ENCODE measurements around the gene NYAP1.

The NYAP1 gene

DNA sequence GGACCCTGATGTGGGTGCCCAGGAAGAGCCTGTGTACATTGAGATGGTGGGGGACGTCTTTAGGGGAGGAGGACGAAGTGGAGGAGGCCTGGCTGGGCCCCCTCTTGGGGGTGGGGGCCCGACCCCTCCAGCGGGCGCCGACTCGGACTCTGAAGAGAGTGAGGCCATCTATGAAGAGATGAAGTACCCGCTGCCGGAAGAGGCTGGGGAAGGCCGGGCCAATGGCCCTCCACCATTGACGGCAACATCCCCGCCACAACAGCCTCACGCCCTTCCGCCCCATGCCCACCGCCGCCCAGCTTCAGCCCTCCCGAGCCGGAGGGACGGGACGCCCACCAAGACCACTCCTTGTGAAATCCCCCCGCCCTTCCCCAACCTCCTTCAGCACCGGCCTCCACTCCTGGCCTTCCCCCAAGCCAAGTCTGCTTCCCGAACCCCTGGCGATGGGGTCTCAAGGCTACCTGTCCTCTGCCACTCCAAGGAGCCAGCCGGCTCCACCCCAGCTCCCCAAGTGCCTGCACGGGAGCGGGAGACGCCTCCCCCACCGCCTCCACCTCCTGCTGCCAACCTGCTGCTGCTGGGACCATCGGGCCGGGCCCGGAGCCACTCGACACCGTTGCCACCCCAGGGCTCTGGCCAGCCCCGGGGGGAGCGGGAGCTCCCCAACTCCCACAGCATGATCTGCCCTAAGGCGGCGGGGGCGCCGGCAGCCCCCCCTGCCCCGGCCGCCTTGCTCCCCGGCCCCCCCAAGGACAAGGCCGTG is 4.8 kb downstream of the NYAP1 start:
- Histone ChIP-seq H3K27ac (no peak overlapping the region), H3K4me3 (no peak overlapping the region)
- no peak for DNase-seq (ENCODE audit: low spot score)
- TF ChIP-seq CTCF (IDR thresholded peaks at IDR 0.05) = no peak

DNA sequence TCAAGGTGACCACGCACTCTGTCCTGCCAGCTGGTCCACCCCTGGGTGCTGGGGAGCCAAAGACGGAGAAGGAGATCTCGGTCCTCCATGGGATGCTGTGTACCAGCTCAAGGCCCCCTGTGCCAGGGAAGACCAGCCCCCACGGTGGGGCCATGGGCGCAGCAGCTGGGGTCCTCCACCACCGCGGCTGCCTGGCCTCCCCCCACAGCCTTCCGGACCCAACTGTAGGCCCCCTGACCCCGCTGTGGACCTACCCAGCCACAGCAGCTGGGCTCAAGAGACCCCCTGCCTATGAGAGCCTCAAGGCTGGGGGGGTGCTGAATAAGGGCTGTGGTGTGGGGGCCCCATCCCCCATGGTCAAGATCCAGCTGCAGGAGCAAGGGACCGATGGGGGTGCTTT is 5.4 kb downstream of the NYAP1 start:
- no peak overlapping the region for H3K27ac ChIP-seq

DNA sequence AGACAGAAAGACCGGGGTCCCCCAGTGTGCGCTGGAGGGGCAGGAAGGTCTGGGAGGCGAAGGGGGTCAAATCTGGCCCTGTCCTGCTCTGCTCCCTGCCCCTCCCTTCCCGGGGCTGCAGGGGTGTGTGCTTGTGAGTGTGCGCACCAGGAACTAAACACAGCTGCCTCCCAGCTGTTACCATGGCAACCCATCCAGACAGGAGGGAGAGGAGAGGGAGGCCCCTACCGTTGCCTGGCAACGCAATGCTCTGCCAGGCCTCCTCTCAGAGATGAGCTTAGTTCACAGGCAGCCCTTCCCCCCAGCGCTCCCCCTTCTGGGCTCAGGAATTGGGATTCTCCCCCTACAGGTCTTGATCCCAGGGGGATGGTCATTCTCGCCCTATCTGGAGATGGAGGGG is 6.1 kb downstream of the NYAP1 start:
- H3K27ac ChIP-seq = no peak overlapping the region
- no peak for DNase-seq (ENCODE audit: low spot score)
- no peak for TF ChIP-seq CTCF (IDR thresholded peaks at IDR 0.05)
- H3K4me3 ChIP-seq = no peak overlapping the region

More for the DNA sequence above, 5.4 kb downstream of the NYAP1 start:
- no peak overlapping the region for H3K4me3 ChIP-seq
- DNase-seq (ENCODE audit: low spot score) = no peak
- no peak for TF ChIP-seq CTCF (IDR thresholded peaks at IDR 0.05)

DNA sequence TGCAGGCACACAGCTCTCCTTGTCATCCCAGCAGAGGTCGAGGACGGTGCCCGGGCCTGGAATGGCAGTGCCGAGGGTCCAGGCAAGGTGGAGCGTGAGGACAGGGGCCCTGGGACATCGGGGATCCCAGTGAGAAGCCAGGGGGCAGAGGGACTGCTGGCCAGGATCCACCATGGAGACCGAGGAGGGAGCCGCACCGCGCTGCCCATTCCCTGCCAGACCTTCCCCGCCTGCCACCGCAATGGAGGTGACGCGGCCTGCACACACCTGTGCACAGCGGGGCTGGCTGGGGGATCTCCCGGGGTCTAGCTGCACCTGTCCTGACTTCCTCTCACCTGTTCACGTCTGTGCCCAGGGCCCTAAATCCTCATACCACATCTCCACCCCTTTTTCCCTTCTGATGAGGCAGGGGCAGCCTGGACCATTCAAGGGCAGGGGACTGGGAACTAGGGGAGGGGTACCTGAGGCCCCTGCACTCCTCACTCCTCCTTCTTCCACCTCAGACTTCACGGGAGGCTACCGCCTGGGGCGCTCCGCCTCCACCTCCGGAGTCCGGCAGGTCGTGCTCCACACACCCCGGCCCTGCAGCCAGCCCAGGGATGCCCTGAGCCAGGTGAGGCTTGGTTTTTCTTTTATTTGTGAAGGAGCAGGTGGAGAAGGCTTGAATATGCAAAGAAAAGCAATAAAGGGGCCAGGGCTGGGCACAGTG is 6.9 kb downstream of the NYAP1 start:
- no peak for DNase-seq (ENCODE audit: low spot score)
- TF ChIP-seq CTCF (IDR thresholded peaks at IDR 0.05) = no peak
- H3K27ac ChIP-seq = no peak overlapping the region
- H3K4me3 ChIP-seq = no peak overlapping the region

DNA sequence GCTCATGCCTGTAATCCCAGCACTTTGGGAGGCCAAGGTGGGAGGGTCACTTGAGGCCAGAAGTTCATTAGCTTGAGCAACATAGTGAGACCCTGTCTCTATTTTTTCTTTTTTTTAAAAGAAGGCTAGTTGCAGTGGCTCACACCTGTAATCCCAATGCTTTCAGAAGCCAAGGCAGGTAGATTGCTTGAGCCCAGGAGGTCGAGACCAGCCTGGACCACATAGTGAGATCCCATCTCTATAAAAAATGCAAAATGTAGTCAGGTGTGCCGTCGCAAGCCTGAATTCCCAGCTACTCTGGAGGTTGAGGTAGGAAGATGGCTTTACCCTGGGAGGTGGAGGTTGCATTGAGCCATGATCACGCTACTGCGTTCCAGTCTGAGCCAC is 7.5 kb downstream of the NYAP1 start:
- no peak for TF ChIP-seq CTCF (IDR thresholded peaks at IDR 0.05)
- DNase-seq (ENCODE audit: low spot score) = no peak
- no peak overlapping the region for H3K4me3 ChIP-seq
- no peak overlapping the region for H3K27ac ChIP-seq

DNA sequence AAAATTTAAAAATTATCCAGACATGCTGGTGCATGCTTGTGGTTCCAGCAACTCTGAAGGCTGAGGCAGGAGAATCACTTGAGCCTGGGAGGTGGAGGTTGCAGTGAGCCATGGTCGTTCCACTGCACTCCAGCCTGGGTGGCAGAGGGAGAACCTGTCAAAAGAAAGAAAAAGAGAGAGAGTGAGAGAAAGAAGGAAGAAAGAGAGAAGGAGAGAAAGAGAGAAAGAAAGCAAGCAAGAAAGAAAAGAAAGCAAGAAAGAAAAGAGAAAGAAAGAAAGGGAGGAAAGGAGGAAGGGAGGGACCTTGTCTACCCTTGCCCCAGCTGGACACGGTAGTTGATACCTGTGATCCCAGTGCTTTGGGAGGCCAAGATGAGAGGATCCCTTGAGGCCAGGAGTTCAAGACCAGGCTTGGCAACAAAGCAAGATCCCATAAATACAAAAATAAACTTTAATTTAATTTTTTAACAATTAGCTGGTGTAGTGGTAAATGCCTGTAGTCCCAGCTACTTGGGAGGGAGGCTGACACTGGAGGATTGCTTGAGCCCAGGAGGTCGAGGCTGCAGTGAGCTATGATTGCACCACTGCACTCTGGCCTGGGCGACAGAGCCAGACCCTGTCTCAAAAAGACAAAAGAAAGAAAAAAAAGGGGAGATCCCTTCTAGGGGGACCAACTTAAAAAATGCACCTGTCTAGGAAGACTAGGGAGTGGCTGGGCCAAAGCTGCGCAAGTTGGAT is 9.2 kb downstream of the NYAP1 start:
- Histone ChIP-seq H3K27ac (no peak overlapping the region), H3K4me3 (peak overlapping the region; percentile 68)
- TF ChIP-seq CTCF (IDR thresholded peaks at IDR 0.05) = no peak
- DNase-seq (ENCODE audit: low spot score) = no peak
